Adrenal gland (tissue), 5 donors: ENCODE results near the gene PARP16.

Source experiments
- CTCF ChIP-seq, 6 experiments: fragments of 450-650 bp in 4 of 6; fragments of 200-600 bp in 2 of 6; sonication (generic) in 1 of 6; IDR thresholded peaks; 1 replicate in 5 of 6; 2 replicates in 1 of 6; pipeline versions ENCODE4 v1.5.1 to v1.8.0; 2016 to 2021; ENCODE audit warnings: antibody characterized with exemption in 6 of 6, mild to moderate bottlenecking in 2 of 6, moderate library complexity in 1 of 6
- POLR2A ChIP-seq, 2 donors: fragments of 450-650 bp; IDR thresholded peaks; one replicate each; pipeline ENCODE4 v1.6.1; 2017; ENCODE audit warnings: antibody characterized with exemption in 2 of 2, mild to moderate bottlenecking in 2 of 2, moderate library complexity in 1 of 2
- donor health status: DM: no; HTN: no; CAD: no.

DNA sequence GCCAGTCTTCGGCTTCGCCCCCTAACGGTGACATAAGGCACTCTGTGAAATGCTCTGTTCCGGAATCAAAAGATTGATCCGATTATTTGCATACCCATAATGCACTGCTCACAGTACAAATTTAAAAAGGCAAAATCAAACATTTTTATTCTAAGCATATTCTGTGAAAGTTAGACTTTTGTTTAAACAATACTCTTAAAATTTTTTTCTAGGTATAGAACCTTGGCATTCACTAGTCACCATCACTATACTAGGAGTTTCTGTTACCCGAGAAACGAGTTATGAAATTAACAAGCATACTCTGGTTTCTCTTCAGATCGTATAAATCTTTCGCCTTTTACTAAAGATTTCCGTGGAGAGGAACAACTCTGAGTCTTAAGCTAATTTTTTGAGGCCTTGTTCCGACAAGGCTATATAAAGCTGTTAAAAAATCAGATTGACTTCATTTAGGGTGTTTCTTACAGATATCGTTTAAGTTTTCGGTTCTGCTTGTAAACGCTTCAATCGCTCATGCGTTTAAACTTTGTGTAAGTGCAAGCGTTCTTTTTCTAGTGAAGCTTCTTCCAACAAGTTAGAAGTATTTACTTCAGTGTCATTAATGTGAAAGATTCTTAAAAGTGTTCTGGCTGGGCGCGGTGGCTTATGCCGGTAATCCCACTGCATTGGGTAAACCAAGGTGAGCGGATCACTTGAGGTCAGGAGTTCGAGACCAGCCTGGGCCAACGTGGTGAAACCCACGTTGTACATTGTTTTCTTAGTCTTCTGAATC, 17.9 kb upstream of the PARP16 start, which contains the start of gene RNU5B-1:
- peak; percentile 62 to 92 (median 88) for TF ChIP-seq CTCF (IDR thresholded peaks at IDR 0.05)
- peak; percentile 100 for TF ChIP-seq POLR2A (IDR thresholded peaks at IDR 0.05)
